HEK293 (cell line): ENCODE measurements around the gene STMP1.

ENCODE experiments used
- CTCF ChIP-seq: fragments of 450-650 bp; formaldehyde crosslinking; IDR thresholded peaks from 2 replicates; pipeline ENCODE4 v1.5.1; 2016; ENCODE audit warnings: missing biosample characterization, missing genetic modification characterization
- EGR2 ChIP-seq: fragments of 450-650 bp; formaldehyde crosslinking; IDR thresholded peaks from 2 replicates; pipeline ENCODE4 v1.5.1; 2016; ENCODE audit warnings: low read depth, missing biosample characterization, missing genetic modification characterization
- GLI4 ChIP-seq: fragments of 450-650 bp; formaldehyde crosslinking; IDR thresholded peaks from 2 replicates; pipeline ENCODE4 v1.5.1; 2016; ENCODE audit warnings: missing biosample characterization, missing genetic modification characterization
- PATZ1 ChIP-seq: fragments of 450-650 bp; formaldehyde crosslinking; IDR thresholded peaks from 2 replicates; pipeline ENCODE4 v1.5.1; 2016; ENCODE audit warnings: missing biosample characterization, missing genetic modification characterization
- YY1 ChIP-seq: fragments of 450-650 bp; formaldehyde crosslinking; IDR thresholded peaks from 2 replicates; pipeline ENCODE4 v1.5.1; 2018; ENCODE audit warnings: missing biosample characterization, missing genetic modification characterization

- no peak for TF ChIP-seq GLI4 (tag by site-specific recombination)
- no peak for TF ChIP-seq EGR2 (tag by site-specific recombination)
- no peak for TF ChIP-seq YY1
- no peak for TF ChIP-seq PATZ1 (tag by site-specific recombination)
- no peak for TF ChIP-seq CTCF (tag by site-specific recombination)
Observed at GRCh38 chr7:135711139-135711469, 48.8 kb downstream of the STMP1 start.
